ENCODE measurements around the gene SNED1. TPM values are rescaled to one million over a fixed set of nuclear protein-coding genes. Genes with fewer than 3 reads are reported as not detected.

The SNED1 gene
- total RNA-seq, 1 donor from 2014 or later: 7.4 TPM

GRCh38 chr2:241011751-241012510, 13.5 kb downstream of the SNED1 start:
- intact Hi-C loops (cut with micrococcal nuclease): no loop called here
- peak; percentile 24 for DNase-seq
- no peak for ATAC-seq

GRCh38 chr2:241014224-241014623, 15.8 kb downstream of the SNED1 start:
- DNase-seq: no peak
- intact Hi-C loops (cut with micrococcal nuclease): no loop called here
- ATAC-seq: no peak

- intact Hi-C loops (cut with micrococcal nuclease): no loop called here
- ATAC-seq: no peak
- no peak for DNase-seq
These were observed 16.3 kb downstream of the SNED1 start for GRCh38 chr2:241014764-241015163.

- DNase-seq (no peak), ATAC-seq (no peak)
- intact Hi-C loops (cut with micrococcal nuclease): no loop called here
These were observed 17.0 kb downstream of the SNED1 start for GRCh38 chr2:241015439-241015838.

GRCh38 chr2:241017228-241017940, 19.0 kb downstream of the SNED1 start:
- no peak for DNase-seq
- intact Hi-C loops (cut with micrococcal nuclease): no loop called here
- no peak for ATAC-seq

- DNase-seq: no peak
- intact Hi-C loops (cut with micrococcal nuclease): no loop called here
- no peak for ATAC-seq
These were observed 19.9 kb downstream of the SNED1 start for GRCh38 chr2:241018051-241018891.

GRCh38 chr2:241019441-241020139, 21.2 kb downstream of the SNED1 start:
- no peak for DNase-seq
- intact Hi-C loops (cut with micrococcal nuclease): no loop called here
- ATAC-seq: no peak

- no peak for ATAC-seq
- intact Hi-C loops (cut with micrococcal nuclease): no loop called here
- DNase-seq: no peak
These were observed 21.8 kb downstream of the SNED1 start for GRCh38 chr2:241020201-241020600.

- DNase-seq (no peak), ATAC-seq (no peak)
- intact Hi-C loops (cut with micrococcal nuclease): no loop called here
These were observed 22.3 kb downstream of the SNED1 start for GRCh38 chr2:241020629-241021190.

- ATAC-seq: no peak
- intact Hi-C loops (cut with micrococcal nuclease): no loop called here
- no peak for DNase-seq
These were observed 27.2 kb downstream of the SNED1 start for GRCh38 chr2:241025639-241026038.

- no peak for DNase-seq
- no peak for ATAC-seq
- intact Hi-C loops (cut with micrococcal nuclease): no loop called here
These were observed 31.3 kb downstream of the SNED1 start for GRCh38 chr2:241029599-241030332.

- intact Hi-C loops (cut with micrococcal nuclease): no loop called here
- DNase-seq (no peak), ATAC-seq (no peak)
These were observed 31.9 kb downstream of the SNED1 start for GRCh38 chr2:241030333-241030680.

- no peak for ATAC-seq
- intact Hi-C loops (cut with micrococcal nuclease): no loop called here
- no peak for DNase-seq
These were observed 32.5 kb downstream of the SNED1 start for GRCh38 chr2:241030883-241031282.

- no peak for ATAC-seq
- intact Hi-C loops (cut with micrococcal nuclease): no loop called here
- no peak for DNase-seq
These were observed 33.2 kb downstream of the SNED1 start for GRCh38 chr2:241031436-241032165.

GRCh38 chr2:241033336-241033987, 35.0 kb downstream of the SNED1 start:
- intact Hi-C loops (cut with micrococcal nuclease): no loop called here
- no peak for DNase-seq
- no peak for ATAC-seq

GRCh38 chr2:241033994-241034393, 35.6 kb downstream of the SNED1 start:
- ATAC-seq (no peak), DNase-seq (no peak)
- intact Hi-C loops (cut with micrococcal nuclease): no loop called here

GRCh38 chr2:241034490-241035141, 36.2 kb downstream of the SNED1 start:
- intact Hi-C loops (cut with micrococcal nuclease): no loop called here
- no peak for ATAC-seq
- no peak for DNase-seq

Measured in left ventricle myocardium superior (tissue), 1 donor.